Epithelial cell of esophagus (primary cell): ENCODE measurements around the gene KRT36.

Experiments
- DNase-seq: peaks from one replicate; pipeline ENCODE4 v3.0.0; 2010; ENCODE audit warnings: low read depth
- H3K4me3 ChIP-seq: 2 replicates; pipeline ENCODE4 v1.5.1; 2011; ENCODE audit warnings: mild to moderate bottlenecking, low read length, control low read depth
- CTCF ChIP-seq: IDR thresholded peaks from 2 replicates; pipeline ENCODE4 v1.5.1; 2011; ENCODE audit warnings: low read depth, mild to moderate bottlenecking, low read length, control low read depth, inconsistent platforms; ENCODE audit not compliant: insufficient read depth; ENCODE audit errors: missing control alignments

KRT36 gene

GRCh38 chr17:41516147-41516829, 26.6 kb upstream of the KRT36 start:
- peak overlapping the region; percentile 79 for H3K4me3 ChIP-seq
- TF ChIP-seq CTCF: no peak

GRCh38 chr17:41513168-41513547, 23.4 kb upstream of the KRT36 start:
- no peak overlapping the region for H3K4me3 ChIP-seq
- no peak for TF ChIP-seq CTCF
- no peak for DNase-seq

More at GRCh38 chr17:41516147-41516829, 26.6 kb upstream of the KRT36 start:
- no peak for DNase-seq

- no peak for TF ChIP-seq CTCF
- DNase-seq: no peak
- no peak overlapping the region for H3K4me3 ChIP-seq
Measured at GRCh38 chr17:41512546-41513167, 22.9 kb upstream of the KRT36 start.

GRCh38 chr17:41511716-41512115, 22.0 kb upstream of the KRT36 start:
- no peak for DNase-seq
- no peak for TF ChIP-seq CTCF
- H3K4me3 ChIP-seq: no peak overlapping the region

- DNase-seq: no peak
- no peak for TF ChIP-seq CTCF
- no peak overlapping the region for H3K4me3 ChIP-seq
Measured at GRCh38 chr17:41511116-41511515, 21.4 kb upstream of the KRT36 start.

- peak; percentile 56 for DNase-seq
- H3K4me3 ChIP-seq: no peak overlapping the region
- no peak for TF ChIP-seq CTCF
Measured at GRCh38 chr17:41510251-41511065, 20.7 kb upstream of the KRT36 start.
